HG02852 (cell line): Measurements from ENCODE around the gene MCTP1.
"Not testable (repeated sequence)": the region's sequence is repeated elsewhere in the genome, so short reads cannot be mapped to it uniquely, and the experiment has no call there.

Experiments
- ATAC-seq: cut with Tn5 transposase; IDR thresholded peaks from one replicate; pipeline ENCODE4 v1.9.1; 2021; ENCODE audit warnings: mild to moderate bottlenecking, moderate library complexity; ENCODE audit not compliant: unreplicated experiment

MCTP1 gene

GRCh38 chr5:94833851-94834250, 451.0 kb downstream of the MCTP1 start:
- ATAC-seq: no peak

- ATAC-seq: no peak
Observed at GRCh38 chr5:94832685-94833084, 452.2 kb downstream of the MCTP1 start.

- peak; percentile 61 for ATAC-seq
Observed at GRCh38 chr5:94830520-94830919, 454.4 kb downstream of the MCTP1 start.

DNA sequence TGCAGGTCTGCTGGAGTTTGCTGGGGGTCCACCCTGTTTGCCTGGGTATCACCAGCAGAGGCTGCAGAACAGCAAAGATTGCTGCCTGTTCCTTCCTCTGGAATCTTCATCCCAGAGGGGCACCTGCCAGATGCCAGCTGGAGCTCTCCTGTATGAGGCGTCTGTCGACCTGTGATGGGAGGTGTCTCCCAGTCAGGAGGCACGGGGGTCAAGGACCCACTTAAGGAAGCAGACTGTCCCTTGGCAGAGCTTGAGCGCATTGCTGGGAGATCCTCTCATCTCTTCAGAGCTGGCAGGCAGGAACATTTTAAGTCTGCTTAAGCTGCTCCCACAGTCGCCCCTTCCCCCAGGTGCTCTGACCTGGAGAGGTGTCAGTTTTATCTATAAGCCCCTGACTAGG, 456.7 kb downstream of the MCTP1 start:
- ATAC-seq: not testable (repeated sequence)

DNA sequence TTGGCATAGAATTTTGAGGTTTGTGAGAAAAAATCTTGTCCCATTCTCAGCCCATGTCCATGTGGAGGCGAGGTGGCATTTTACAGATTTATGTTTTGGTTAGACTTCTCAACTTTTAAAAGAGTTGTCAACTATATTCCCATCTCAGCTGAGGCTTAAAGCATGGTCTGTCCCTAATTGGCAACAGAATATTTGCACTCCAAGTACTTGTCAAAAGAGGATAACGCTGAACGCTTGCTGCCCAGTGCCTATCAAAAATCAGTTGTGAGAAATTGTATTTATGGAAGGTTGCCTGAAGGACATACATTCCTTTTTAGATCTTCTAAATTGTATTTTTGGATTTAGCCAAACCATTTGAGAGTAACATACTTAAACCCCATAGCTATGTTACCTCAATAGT, 464.4 kb downstream of the MCTP1 start:
- no peak for ATAC-seq

GRCh38 chr5:94818904-94819303, 466.0 kb downstream of the MCTP1 start:
- ATAC-seq: no peak

- ATAC-seq: no peak
Observed at GRCh38 chr5:94815313-94816039, 469.4 kb downstream of the MCTP1 start.

DNA sequence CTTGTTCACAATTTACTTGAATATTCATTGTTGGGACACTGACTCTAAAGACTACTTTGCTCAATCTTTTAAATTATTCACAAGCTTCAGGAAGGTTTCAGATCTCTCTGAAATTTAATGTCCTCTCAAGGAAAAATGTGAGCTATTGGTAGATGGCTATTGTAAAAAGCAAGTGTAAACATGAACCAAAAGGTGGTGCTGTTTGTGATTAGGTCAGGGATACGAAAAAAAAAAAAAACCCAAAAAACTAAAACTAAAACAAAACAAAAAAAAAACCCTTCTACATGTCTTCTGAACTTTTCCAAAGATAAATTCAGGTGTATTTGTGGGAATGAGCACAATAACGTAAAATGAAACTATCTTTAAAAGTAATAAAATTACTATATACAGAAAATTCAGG, 472.7 kb downstream of the MCTP1 start:
- ATAC-seq: no peak

DNA sequence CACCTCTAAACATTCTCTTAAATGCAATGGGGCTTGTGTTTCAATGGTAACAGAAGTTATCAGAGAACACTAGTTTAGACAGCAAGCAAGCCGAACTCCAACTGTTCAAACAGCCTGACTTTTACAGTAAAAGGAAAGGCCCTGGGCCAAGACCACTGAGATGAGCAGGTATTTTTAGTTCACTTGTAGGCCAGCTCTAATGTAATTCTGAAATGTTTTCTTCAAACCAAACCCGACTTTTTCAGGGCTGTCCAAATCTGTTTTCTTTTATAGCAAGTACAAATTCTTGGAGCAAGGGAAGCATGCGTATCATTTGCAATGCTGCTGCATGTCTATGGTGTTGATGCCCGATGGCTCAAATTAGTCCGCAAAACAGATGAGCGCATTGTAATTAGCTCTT, 473.6 kb downstream of the MCTP1 start:
- ATAC-seq: no peak

- ATAC-seq: no peak
Observed at GRCh38 chr5:94810877-94811276, 474.0 kb downstream of the MCTP1 start.

DNA sequence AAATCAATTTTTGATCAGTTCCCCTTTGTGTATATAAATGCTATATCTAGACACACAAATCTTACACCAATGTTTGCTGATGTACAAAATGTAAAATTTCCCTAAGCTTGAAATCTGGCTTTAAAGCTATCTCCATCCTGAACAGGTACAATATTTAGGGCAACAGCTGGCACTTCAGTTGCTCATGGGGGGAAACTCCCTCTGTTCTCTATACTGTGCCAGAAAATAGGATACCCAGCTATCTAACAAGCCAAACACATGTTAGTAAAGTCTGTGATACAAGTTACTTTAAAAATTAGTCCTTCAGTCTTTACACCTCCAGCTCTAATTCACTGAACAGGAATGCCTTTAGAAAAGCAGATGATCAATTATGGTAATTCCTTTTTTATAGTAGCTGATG, 474.6 kb downstream of the MCTP1 start:
- no peak for ATAC-seq

- no peak for ATAC-seq
Observed at GRCh38 chr5:94808497-94808896, 476.4 kb downstream of the MCTP1 start.

- ATAC-seq: no peak
Observed at GRCh38 chr5:94807985-94808384, 476.9 kb downstream of the MCTP1 start.

DNA sequence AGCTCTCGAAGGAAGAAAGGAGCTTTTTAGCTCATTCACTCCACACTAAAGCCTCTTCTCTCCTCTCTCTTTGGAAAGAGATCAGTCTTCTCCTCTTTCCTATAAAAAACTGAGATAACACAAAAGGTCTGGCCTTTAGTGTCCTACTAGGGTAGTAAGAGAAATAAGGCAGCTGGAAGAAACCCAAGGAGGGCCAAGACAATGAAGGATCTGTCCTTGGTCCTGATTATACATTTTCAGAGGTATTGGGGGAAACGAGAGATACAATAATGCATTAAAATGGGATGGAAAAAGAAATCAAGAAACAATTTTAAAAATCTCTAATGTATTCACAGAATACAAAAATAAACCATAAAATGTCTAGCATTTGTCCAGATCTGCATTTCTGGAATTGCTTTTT, 482.4 kb downstream of the MCTP1 start:
- ATAC-seq: no peak

DNA sequence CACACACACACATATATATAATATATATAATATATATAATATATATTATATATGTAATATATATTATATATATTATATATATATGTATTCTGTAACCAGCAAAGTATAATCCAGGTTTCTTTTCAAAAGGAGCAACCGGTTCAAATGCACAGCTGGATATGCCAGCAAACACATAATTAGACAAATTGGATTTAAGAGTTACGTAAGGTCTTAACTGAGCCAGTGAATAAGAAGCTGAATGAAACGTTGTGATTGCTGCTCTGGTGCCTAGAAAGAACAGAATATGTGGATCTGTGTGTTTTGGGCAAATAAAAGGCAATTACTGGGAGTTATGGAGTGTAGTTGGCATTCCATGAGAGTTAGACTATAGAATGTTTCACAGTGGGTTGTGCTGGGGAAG, 488.3 kb downstream of the MCTP1 start:
- no peak for ATAC-seq

DNA sequence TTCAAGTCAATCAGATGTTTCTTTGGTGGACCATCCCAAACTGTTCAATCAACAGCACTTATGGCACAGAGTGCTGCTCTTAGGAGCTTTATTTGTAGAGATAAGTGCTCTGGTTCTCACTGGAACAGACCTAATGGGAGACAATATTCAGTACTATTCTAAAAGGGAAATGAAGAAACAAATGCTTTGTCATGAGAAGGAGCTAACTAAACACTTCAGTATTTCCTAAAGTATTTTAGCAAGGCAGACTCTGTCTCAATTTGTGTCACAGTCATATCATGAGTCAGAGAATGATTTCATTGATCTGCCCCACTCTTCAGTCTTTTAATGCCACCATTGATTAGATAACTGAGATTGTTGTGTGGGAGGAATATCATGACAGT, 491.1 kb downstream of the MCTP1 start:
- peak; percentile 42 for ATAC-seq

- ATAC-seq: peak; percentile 100
Observed at GRCh38 chr5:94793113-94793815, 491.6 kb downstream of the MCTP1 start.

DNA sequence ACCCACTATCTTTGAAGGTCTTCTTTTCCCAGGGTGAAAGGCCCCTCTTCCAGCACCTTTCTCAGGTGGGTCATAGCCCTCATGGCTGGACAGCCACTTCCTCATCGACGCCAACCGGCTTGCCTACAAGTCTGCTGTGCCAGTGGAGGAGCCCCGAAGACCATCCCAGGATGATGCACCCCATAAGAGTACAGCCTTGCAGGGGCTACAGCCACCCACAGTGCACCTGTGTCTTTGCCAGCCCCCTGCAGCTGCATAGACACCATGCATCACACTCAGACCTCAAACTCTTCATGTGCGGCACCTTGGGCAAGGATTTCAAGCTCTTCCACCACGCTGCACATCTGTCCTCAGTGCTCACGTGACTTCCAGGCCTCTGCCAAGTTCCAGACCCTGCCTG, 493.1 kb downstream of the MCTP1 start:
- no peak for ATAC-seq

- no peak for ATAC-seq
Observed at GRCh38 chr5:94788527-94788926, 496.4 kb downstream of the MCTP1 start.

DNA sequence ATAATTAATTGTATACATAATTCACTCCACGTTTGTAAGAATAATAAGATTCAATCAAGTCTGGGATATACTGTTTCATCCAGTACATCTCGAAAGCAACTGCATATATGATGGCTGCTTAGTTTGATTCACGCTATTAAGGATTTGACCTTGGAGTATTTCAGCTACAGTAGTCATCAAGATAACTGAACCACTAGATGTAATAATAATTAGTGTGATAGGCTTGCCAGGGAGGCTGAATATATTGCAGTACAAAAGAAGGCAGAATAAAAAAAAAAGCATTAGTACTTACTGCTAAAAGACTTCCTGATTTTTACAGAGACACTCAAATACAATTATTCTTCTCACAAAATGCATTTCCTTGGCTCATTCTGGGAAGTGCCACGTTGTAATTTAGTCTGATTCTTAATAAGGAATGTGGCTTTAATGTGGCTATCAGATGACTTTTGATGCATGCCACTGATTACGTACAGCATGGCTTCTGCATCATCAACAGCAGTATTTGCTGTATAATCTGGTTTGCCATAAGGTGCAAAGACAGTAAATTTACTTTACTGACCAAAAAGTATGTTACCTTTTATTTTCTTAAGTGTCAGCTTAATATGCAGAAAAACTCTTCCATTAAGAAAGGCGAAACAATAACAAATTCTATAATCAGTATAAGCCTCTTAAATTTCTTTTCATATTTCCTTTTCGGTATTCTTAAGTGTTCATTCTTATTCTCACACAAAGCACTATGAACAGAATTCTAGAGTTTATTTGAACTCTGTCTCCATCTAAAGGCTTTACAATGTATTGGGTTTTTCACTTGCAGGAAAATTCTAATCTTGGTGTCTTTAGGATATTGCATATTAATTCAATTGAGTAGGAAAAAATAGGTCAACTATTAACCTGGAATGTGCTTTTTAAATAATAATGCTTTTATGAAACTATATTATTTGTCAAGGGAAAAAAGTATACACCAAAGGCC, 500.1 kb downstream of the MCTP1 start:
- ATAC-seq: no peak

DNA sequence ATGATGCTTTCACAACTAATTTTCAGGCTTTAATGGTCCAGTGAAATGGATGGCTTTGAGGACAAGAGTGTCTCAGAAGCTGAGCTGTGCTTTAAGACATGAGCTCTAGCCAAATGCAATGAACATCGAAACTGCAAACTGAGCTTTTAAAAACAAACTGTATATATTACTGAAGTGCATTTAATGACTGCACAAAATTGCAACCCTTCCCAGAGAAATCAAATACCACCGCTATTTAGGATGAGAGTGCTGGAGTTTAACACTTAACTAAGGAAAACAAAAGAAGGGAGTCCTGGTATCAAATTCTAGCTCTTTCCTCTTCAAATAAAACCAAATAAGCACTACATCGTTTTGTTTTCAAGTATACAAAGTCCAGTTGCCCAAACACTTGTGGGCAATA, 502.5 kb downstream of the MCTP1 start:
- no peak for ATAC-seq

DNA sequence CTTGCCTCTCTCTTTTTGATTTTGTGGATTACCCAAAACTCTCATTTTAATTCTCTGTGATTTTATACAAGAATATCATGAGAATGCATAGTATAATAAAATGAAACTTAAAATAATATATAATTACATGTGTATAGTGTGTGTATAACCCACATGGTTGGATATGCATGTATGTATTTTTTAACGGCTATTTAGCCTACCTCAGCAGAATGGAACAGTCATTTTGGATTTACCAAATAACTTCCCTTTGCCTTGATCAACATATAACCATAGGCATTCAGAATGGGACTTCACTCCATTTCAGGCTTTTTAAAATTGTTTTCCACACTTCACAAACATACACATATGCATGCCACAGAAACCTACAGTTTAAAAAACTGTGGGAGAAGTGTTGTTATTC, 505.2 kb downstream of the MCTP1 start:
- no peak for ATAC-seq
